Fibroblast of skin of right quadriceps (primary cell): ENCODE measurements around the gene SIVA1.
A peak's percentile ranks its signal among the peaks of the same experiment; 100 is the strongest.

ENCODE experiments used
- DNase-seq: peaks from one replicate; pipeline ENCODE4 v3.0.0-alpha.2; 2013

Gene SIVA1

GRCh38 chr14:104752735-104753527 is at the start of gene SIVA1:
SIVA1 (plus strand) TSS chr14:104753147; CDS start chr14:104753202, 55 bp downstream.
- DNase-seq: peak; percentile 99

- DNase-seq: no peak
Measured at GRCh38 chr14:104703269-104703668, 49.7 kb upstream of the SIVA1 start.

GRCh38 chr14:104704252-104704651 is 48.7 kb upstream of the SIVA1 start:
- no peak for DNase-seq

GRCh38 chr14:104705340-104706047 is 47.5 kb upstream of the SIVA1 start:
- no peak for DNase-seq

- DNase-seq: no peak
Measured at GRCh38 chr14:104706733-104707607, 46.0 kb upstream of the SIVA1 start.

- DNase-seq: no peak
Measured at GRCh38 chr14:104707608-104708595, 45.0 kb upstream of the SIVA1 start.

- peak; percentile 55 for DNase-seq
Measured at GRCh38 chr14:104708606-104709268, 44.2 kb upstream of the SIVA1 start.

GRCh38 chr14:104709387-104710039 is 43.4 kb upstream of the SIVA1 start:
- no peak for DNase-seq

- no peak for DNase-seq
Measured at GRCh38 chr14:104710071-104710735, 42.7 kb upstream of the SIVA1 start.

GRCh38 chr14:104712881-104713734 is 39.8 kb upstream of the SIVA1 start:
- no peak for DNase-seq

GRCh38 chr14:104714066-104714465 is 38.9 kb upstream of the SIVA1 start:
- no peak for DNase-seq

GRCh38 chr14:104714681-104715080 is 38.3 kb upstream of the SIVA1 start:
- DNase-seq: no peak

GRCh38 chr14:104715416-104715815 is 37.5 kb upstream of the SIVA1 start:
- DNase-seq: no peak

- DNase-seq: no peak
Measured at GRCh38 chr14:104715871-104716270, 37.1 kb upstream of the SIVA1 start.

- DNase-seq: no peak
Measured at GRCh38 chr14:104717137-104717536, 35.8 kb upstream of the SIVA1 start.

- DNase-seq: no peak
Measured at GRCh38 chr14:104717646-104718045, 35.3 kb upstream of the SIVA1 start.

GRCh38 chr14:104718147-104718546 is 34.8 kb upstream of the SIVA1 start:
- no peak for DNase-seq

GRCh38 chr14:104718871-104719270 is 34.1 kb upstream of the SIVA1 start:
- no peak for DNase-seq

GRCh38 chr14:104719343-104719742 is 33.6 kb upstream of the SIVA1 start:
- DNase-seq: no peak
